MM.1S (cell line): ENCODE measurements around the gene PACS2.

Source experiments
- CTCF ChIP-seq: fragments of 300-600 bp; sonication (generic); IDR thresholded peaks from 2 replicates; pipeline ENCODE4 v1.5.1; 2016; ENCODE audit warnings: antibody characterized with exemption, low read length, mixed read lengths
- EZH2 ChIP-seq: fragments of 300-600 bp; sonication (generic); optimal IDR thresholded peaks from 2 replicates; pipeline ENCODE3; 2017; ENCODE audit warnings: low read depth, mild to moderate bottlenecking, antibody characterized with exemption, low read length, mixed read lengths

- TF ChIP-seq EZH2, result no peak
- no peak for TF ChIP-seq CTCF
Observed at GRCh38 chr14:105326568-105326867, 12.0 kb downstream of the PACS2 start.
